ENCODE data around the gene LDLRAD4.

The LDLRAD4 gene

GRCh38 chr18:13545955-13546354 lies 327.4 kb downstream of the LDLRAD4 start:
- no peak for DNase-seq

DNA sequence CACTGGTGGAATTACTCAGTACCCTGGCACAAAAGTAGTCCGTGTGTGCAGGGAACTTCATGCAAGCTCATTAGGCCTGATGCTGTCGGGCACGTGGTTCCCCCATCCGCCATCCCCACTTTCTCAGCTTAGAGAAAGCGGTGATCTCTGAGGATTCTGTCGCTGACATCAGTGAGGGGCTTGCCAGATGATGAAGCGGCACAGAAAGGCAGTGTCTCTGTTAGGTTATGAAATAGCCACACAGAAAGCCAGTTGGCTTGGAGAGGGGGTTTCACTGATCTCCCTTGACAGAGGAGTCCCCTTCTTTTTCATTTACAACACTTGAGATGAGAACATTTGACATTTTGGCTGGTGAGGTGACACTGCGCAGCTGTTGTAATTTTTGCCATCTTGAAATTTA lies 328.1 kb downstream of the LDLRAD4 start:
- DNase-seq = no peak

DNA sequence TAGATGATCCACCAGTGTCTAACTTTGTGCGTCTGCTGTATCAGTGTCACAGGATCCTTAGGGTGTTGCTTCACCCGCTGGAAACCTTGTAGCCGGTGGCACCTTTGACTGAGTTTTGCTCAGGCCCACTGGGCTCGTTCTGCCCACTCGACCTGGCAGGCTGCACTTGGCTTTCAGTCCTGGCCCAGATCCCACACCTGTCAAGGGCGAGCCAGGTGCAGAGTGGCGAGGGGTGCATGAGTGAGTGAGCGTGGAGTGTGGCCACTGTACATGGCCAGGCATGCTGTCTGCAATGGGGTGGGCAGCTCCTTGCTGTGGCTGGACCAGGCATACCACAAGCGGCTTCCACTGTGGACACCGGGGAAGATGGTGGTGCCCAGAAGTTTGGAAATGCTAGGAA lies 328.8 kb downstream of the LDLRAD4 start:
- DNase-seq = no peak

- DNase-seq = no peak
Measured at GRCh38 chr18:13548106-13548819, 329.7 kb downstream of the LDLRAD4 start.

DNA sequence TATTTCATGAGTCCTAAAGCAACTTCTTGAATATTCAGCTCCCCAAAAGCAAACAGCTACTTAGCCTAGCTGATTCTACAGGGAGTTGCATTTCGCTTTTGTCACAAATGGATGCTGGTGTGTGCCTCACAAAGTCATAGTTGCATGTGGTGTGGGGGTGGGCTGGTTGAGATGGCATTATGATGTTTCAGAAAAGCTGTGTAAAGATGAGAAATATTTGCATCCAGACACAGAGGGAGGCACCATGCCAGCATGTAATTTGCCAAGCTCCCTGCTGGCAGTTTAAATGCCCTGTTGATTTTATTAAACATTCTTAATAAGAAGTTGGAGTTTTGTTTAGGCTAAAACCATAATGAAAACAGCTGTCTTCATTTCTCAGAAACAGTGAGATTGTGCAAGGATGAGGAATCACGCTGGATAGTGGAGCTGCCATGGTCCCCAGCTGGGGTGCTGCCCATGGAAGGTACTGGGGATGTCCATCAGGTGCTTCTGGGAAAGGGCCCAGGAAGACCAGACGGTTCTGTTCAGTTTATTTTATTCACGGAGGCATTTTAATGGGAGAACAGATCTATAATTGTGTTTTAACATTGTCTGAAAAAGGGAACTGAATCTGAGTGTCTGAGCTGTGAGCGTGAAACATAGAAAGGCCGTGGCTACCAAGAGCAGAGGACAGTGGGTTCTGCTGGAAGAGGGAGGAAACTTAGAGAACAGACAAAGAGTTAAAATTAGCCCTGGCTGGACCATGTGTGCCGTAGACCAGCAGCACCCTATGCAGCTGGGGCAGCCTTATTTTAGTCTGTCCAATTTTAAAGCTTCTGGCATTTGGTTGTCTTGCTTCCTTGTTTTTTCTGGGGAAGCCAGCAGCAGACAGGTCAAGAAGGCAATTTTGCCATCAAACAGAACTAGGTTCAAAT lies 330.7 kb downstream of the LDLRAD4 start:
- DNase-seq = peak in 1 of 2 experiments; percentile 18

GRCh38 chr18:13549880-13550232 lies 331.3 kb downstream of the LDLRAD4 start:
- DNase-seq = no peak

- no peak for DNase-seq
Measured at GRCh38 chr18:13550418-13551304, 332.1 kb downstream of the LDLRAD4 start.

- DNase-seq = no peak
Measured at GRCh38 chr18:13551305-13551603, 332.7 kb downstream of the LDLRAD4 start.

DNA sequence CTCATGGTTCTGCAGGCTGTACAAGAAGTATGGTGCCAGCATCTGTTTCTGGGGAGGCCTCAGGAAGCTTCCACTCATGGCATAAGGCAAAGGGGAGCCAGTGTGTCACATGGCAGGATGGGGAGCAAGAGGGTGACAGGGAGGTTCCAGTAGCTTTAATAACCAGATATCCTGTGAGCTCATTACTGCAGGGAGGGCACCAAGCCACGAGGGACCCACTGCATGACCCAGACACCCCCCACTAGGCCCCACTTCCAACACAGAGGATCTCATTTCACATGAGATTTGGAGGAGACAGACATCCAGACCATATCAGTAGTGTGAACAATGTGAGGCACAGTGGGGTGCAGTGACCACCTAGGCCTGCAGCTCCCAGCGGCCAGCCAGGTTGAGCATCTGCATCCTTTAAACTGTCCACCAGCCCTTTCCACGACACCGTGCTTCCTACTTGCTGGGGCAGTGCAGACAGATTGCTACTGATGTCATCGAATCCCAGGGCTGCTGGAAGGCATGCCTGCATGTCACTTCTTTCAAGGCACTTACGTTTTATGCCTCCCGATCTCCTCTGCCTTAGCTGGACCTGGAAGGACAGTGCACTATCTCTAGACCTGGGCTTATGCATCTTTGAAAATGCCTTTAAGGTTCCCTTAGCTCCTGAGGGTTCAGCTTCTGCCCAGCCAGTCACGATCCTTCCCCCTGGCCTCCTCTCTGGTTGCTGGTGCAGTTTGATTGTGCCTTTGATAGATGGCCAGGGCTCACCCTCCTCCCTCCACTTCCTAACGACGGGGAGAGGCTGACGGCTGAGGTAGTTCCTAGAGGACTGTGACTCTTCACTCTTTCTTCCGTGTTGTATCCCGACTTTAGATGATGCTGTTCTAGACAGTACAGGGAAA lies 333.5 kb downstream of the LDLRAD4 start:
- no peak for DNase-seq

- no peak for DNase-seq
Measured at GRCh38 chr18:13553449-13553848, 334.9 kb downstream of the LDLRAD4 start.

GRCh38 chr18:13555192-13555591 lies 336.6 kb downstream of the LDLRAD4 start:
- DNase-seq = no peak

GRCh38 chr18:13555865-13556264 lies 337.3 kb downstream of the LDLRAD4 start:
- no peak for DNase-seq

DNA sequence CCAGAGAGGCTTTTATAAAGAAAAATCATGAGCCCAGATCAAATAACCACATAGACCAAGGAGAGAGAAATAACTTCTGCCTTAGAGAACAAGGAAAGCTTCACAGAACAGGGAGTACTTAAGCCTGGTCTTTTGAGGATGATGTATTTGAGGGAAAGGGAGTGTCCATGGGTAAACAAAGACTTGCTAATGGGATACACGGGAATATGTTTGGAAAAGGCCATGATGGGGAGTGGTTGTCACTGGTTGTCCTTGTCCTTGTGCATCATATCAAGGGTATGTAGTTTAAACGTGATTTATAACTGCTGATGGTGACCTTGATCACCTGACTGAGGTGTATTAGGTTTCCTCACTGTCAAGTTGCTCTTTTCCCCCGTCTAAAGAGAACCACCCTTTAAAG lies 337.9 kb downstream of the LDLRAD4 start:
- DNase-seq = no peak

- peak; percentile 9 to 24 for DNase-seq
Measured at GRCh38 chr18:13558124-13558523, 339.6 kb downstream of the LDLRAD4 start.

DNA sequence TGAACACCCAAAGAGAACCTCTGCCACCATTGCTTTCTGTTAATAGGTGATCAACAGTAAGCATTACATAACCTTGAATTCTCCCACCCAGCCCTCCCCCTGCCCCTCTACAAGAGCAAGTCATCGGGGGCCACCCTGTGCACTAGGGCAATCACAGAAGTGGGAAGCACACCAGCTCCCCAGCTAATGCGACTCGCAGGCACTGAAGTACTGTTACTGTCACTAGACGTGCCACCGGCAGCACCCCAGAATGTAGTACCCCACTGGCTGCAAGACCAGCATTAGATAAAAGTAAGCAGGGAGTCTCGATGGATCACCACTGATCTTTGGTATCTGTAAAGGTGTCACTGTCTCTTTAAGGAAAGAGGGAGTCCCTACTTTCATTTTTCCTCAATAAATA lies 340.2 kb downstream of the LDLRAD4 start:
- DNase-seq = no peak

DNA sequence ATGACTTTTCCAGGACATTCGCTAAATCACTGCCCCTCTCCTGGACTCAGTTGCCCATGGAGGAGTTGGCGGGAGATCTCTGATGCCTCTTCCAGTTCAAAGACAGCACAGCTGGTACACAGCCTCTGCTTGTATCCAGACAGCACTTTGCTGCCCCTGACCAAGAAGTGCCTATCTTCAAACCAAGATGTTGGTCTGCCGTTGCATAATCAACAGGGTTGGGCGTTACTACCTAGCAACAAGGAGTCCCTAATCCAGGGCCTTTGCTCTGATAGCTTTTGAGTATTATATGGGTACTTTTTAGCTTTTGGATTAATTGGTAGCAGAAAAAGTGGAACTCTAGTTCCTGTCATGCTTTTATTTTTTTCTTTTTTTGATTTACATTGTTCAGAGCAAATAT lies 341.2 kb downstream of the LDLRAD4 start:
- no peak for DNase-seq

GRCh38 chr18:13560306-13560705 lies 341.7 kb downstream of the LDLRAD4 start:
- no peak for DNase-seq

DNA sequence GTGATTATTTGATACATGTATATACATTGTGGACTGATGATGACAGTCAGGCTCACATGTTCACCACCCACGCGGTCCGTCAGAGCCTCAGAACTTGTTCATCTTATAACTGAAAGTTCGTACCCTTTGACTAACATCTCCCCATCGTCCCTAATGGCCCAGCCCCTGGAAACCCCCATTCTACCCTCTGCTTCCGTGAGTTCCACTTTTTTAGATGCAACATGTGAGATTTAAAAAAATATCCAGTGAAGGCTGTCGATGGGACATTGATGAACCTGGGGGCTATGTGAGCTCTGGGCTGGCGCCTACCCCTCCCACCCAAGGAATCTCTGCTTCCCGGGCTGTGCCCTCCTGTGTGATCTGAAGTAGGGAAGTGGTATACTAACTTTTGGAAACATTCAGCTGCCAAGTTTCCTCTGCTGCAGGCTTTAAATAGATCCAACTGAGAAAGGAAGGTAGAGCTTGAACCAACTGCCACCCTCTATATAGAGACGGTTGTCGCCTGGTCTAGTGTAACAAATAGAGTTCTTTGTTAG lies 344.0 kb downstream of the LDLRAD4 start:
- DNase-seq = no peak

- no peak for DNase-seq
Measured at GRCh38 chr18:13563390-13563805, 344.8 kb downstream of the LDLRAD4 start.

GRCh38 chr18:13564579-13564978 lies 346.0 kb downstream of the LDLRAD4 start:
- peak; percentile 86 to 93 for DNase-seq

- no peak for DNase-seq
Measured at GRCh38 chr18:13565228-13565627, 346.7 kb downstream of the LDLRAD4 start.

Measured in NCI-H2081 (cell line).